Effector CD4-positive, alpha-beta T cell (primary cell): ENCODE measurements around the gene TLE3.

ENCODE experiments used
- DNase-seq: peaks from one replicate; pipeline ENCODE4 v3.0.0-alpha.2; 2020

TLE3 gene

GRCh38 chr15:70098461-70099166 is 897 bp upstream of the TLE3 start:
- DNase-seq: peak; percentile 25

- no peak for DNase-seq
Measured at GRCh38 chr15:70098153-70098460, 390 bp upstream of the TLE3 start.

GRCh38 chr15:70097063-70097320 is 725 bp downstream of the TLE3 start:
- no peak for DNase-seq

- peak; percentile 40 for DNase-seq
Measured at GRCh38 chr15:70096215-70097062, 1.3 kb downstream of the TLE3 start.

- DNase-seq: peak; percentile 39
Measured at GRCh38 chr15:70095408-70096214, 2.1 kb downstream of the TLE3 start.

GRCh38 chr15:70094690-70095311 is 2.9 kb downstream of the TLE3 start:
- DNase-seq: no peak

GRCh38 chr15:70093481-70094319 is 4.0 kb downstream of the TLE3 start:
- DNase-seq: no peak

GRCh38 chr15:70093070-70093469 is 4.6 kb downstream of the TLE3 start:
- no peak for DNase-seq

- no peak for DNase-seq
Measured at GRCh38 chr15:70092464-70093027, 5.2 kb downstream of the TLE3 start.

- no peak for DNase-seq
Measured at GRCh38 chr15:70091726-70092463, 5.8 kb downstream of the TLE3 start.

- no peak for DNase-seq
Measured at GRCh38 chr15:70090436-70091296, 7.1 kb downstream of the TLE3 start.

- no peak for DNase-seq
Measured at GRCh38 chr15:70089692-70089971, 8.1 kb downstream of the TLE3 start.

- no peak for DNase-seq
Measured at GRCh38 chr15:70088887-70089691, 8.6 kb downstream of the TLE3 start.

- no peak for DNase-seq
Measured at GRCh38 chr15:70088455-70088854, 9.3 kb downstream of the TLE3 start.

- DNase-seq: no peak
Measured at GRCh38 chr15:70087708-70088352, 9.9 kb downstream of the TLE3 start.

- DNase-seq: no peak
Measured at GRCh38 chr15:70086636-70087035, 11.1 kb downstream of the TLE3 start.

GRCh38 chr15:70084461-70084860 is 13.3 kb downstream of the TLE3 start:
- no peak for DNase-seq

GRCh38 chr15:70083946-70084345 is 13.8 kb downstream of the TLE3 start:
- no peak for DNase-seq

- DNase-seq: no peak
Measured at GRCh38 chr15:70083418-70083817, 14.3 kb downstream of the TLE3 start.
